K562 (cell line): Measurements from ENCODE around the gene HAUS3. TPM values are rescaled to one million over a fixed set of nuclear protein-coding genes. Genes with fewer than 3 reads are reported as not detected.

Source experiments
- ATAC-seq: fragments of 200-7000 bp; cut with Tn5 transposase; 3 replicates; pipeline ENCODE4 v1.9.1; 2020; ENCODE audit warnings: moderate library complexity
- BruUV-seq: library from RNA; stranded (reverse); fragments of 400-500 nt; replicated peaks from 2 replicates; lab custom pipeline; 2021; lab: Mats Ljungman, UMichigan
- CTCF ChIA-PET: fragments of 300-600 bp; formaldehyde crosslinking; extraction: SDS; loops from one replicate; lab custom pipeline; 2021; ENCODE audit warnings: low intra/inter-chr PET ratio; lab: Yijun Ruan, JAX
- POLR2A ChIA-PET: fragments of 300-600, 350-650 bp; sonication (Branson Sonifier 250); formaldehyde crosslinking; extraction: SDS; loops from one replicate; lab custom pipeline; 2021; ENCODE audit warnings: antibody characterized with exemption, inconsistent platforms; lab: Yijun Ruan, JAX
- DNase-seq, 4 experiments: peaks; one replicate each; pipeline versions ENCODE4 v3.0.0 to v3.0.0-alpha.2; 2011 to 2018; ENCODE audit warnings: low spot score in 3 of 4, mixed read lengths in 3 of 4; ENCODE audit errors: extremely low read depth in 1 of 4
- FAIRE-seq: peaks from 2 replicates; lab custom pipeline; 2011; peaks lifted over from hg19 to GRCh38; lab: Jason Lieb, UNC
- H2AFZ ChIP-seq: 2 replicates; pipeline ENCODE4 v1.6.0; 2011; ENCODE audit warnings: low read depth, low read length, control low read depth, inconsistent platforms
- H3K27ac ChIP-seq: fragments of 200-600 bp; 3 replicates; pipeline ENCODE4 v1.8.0; 2011; ENCODE audit warnings: low read depth, mild to moderate bottlenecking, control low read depth, inconsistent platforms, low read length, moderate library complexity, mixed read lengths; ENCODE audit errors: extremely low read depth
- H3K27me3 ChIP-seq, 2 experiments: fragments of 300-600 bp in 1 of 2; 2 replicates in 1 of 2; 3 replicates in 1 of 2; pipeline versions ENCODE4 v1.6.0 to v1.8.0; 2011; ENCODE audit warnings: inconsistent platforms in 2 of 2, low read length in 2 of 2, mild to moderate bottlenecking in 1 of 2, mixed read lengths in 1 of 2, moderate library complexity in 1 of 2; ENCODE audit not compliant: control insufficient read depth in 2 of 2, insufficient read depth in 2 of 2
- H3K36me3 ChIP-seq: fragments of 300-600 bp; 3 replicates; pipeline ENCODE4 v1.8.0; 2011; ENCODE audit warnings: mild to moderate bottlenecking, low read length, inconsistent platforms; ENCODE audit not compliant: control insufficient read depth, insufficient read depth
- H3K4me1 ChIP-seq, 2 experiments: fragments of 200-600 bp in 1 of 2; replicated peaks in 1 of 2; 2 replicates in 1 of 2; 3 replicates in 1 of 2; pipeline versions ENCODE4 v1.5.1 to v1.8.0; 2011; ENCODE audit warnings: inconsistent platforms in 2 of 2, low read length in 2 of 2, mild to moderate bottlenecking in 1 of 2, mixed read lengths in 1 of 2, moderate library complexity in 1 of 2; ENCODE audit not compliant: control insufficient read depth in 2 of 2, insufficient read depth in 2 of 2
- H3K4me2 ChIP-seq: 2 replicates; pipeline ENCODE4 v1.6.1; 2011; ENCODE audit warnings: low read length, control low read depth, inconsistent platforms, mixed read lengths; ENCODE audit not compliant: insufficient read depth
- H3K4me3 ChIP-seq: fragments of 200-600 bp; sonication (generic), shearing (Covaris generic); 2 replicates; pipeline ENCODE4 v1.5.1; 2016; ENCODE audit warnings: control low read depth, inconsistent platforms
- H3K79me2 ChIP-seq: fragments of 200-600 bp; 3 replicates; pipeline ENCODE4 v1.8.0; 2011; ENCODE audit warnings: low read length, inconsistent platforms; ENCODE audit not compliant: control insufficient read depth, insufficient read depth
- H3K9ac ChIP-seq, 2 experiments: 2 replicates each; pipeline versions ENCODE4 v1.6.0 to v1.6.1; 2011; ENCODE audit warnings: low read depth in 2 of 2, low read length in 2 of 2, control low read depth in 1 of 2, inconsistent platforms in 1 of 2, mild to moderate bottlenecking in 1 of 2, mixed read lengths in 1 of 2; ENCODE audit not compliant: insufficient read depth in 1 of 2
- H3K9me1 ChIP-seq: one replicate; pipeline ENCODE4 v1.6.0; 2011; ENCODE audit warnings: inconsistent platforms, mild to moderate bottlenecking, low read length, moderate library complexity; ENCODE audit not compliant: control insufficient read depth, insufficient read depth
- H3K9me3 ChIP-seq: replicated peaks from 2 replicates; pipeline ENCODE4 v1.5.1; 2011; ENCODE audit warnings: low read depth, low read length, inconsistent platforms; ENCODE audit not compliant: control insufficient read depth, insufficient read depth
- H4K20me1 ChIP-seq: replicated peaks from 2 replicates; pipeline ENCODE4 v1.6.1; 2011; ENCODE audit warnings: low read length, inconsistent platforms, mixed read lengths; ENCODE audit not compliant: control insufficient read depth, insufficient read depth
- FIP1L1 ChIP-seq: fragments of 200-400 bp; formaldehyde crosslinking; IDR thresholded peaks from 2 replicates; pipeline ENCODE4 v1.6.1; 2018; ENCODE audit warnings: mild to moderate bottlenecking, low read depth, low read length; ENCODE audit not compliant: poor library complexity, severe bottlenecking
- MAFF ChIP-seq: IDR thresholded peaks from 2 replicates; pipeline ENCODE4 v1.6.1; 2012; ENCODE audit warnings: low read length, improper control_type of control experiment
- MAX ChIP-seq: sonication (generic); formaldehyde crosslinking; IDR thresholded peaks from 2 replicates; pipeline ENCODE4 v1.9.0; 2022; ENCODE audit warnings: mild to moderate bottlenecking, missing genetic modification reagents
- NCOA4 ChIP-seq: fragments of 450-650 bp; IDR thresholded peaks from 2 replicates; pipeline ENCODE4 v1.6.1; 2018; ENCODE audit warnings: mild to moderate bottlenecking; ENCODE audit not compliant: partially characterized antibody
- SMAD1 ChIP-seq: fragments of 150-350 bp; IDR thresholded peaks from 2 replicates; pipeline ENCODE4 v1.6.1; 2014; ENCODE audit warnings: low read length, low read depth; ENCODE audit not compliant: partially characterized antibody
- ZNF717 ChIP-seq: fragments of 250-450 bp; sonication (Bioruptor Pico); IDR thresholded peaks from 2 replicates; pipeline ENCODE4 v1.5.0; 2021
- WGBS: fragments of 100-300 bp; shearing (Covaris generic); methylation state at CpG from one replicate; pipeline ENCODE4 v1.1.6; 2016; ENCODE audit warnings: low coverage, mixed read lengths; ENCODE audit not compliant: insufficient coverage; ENCODE audit errors: missing lambda C conversion rate; 5-methylcytosine and 5-hydroxymethylcytosine counted together
- in situ Hi-C: fragments of 300-500 bp; cut with MboI; formaldehyde crosslinking; loops from 4 replicates; pipeline ENCODE4 v1.15.0; 2018; ENCODE audit warnings: inconsistent platforms, mixed read lengths
- intact Hi-C: fragments of 100-400 bp; cut with micrococcal nuclease; formaldehyde crosslinking; loops from 2 replicates; pipeline ENCODE4 v1.14.2; 2022
- polyA plus RNA-seq, 8 experiments: library from polyadenylated mRNA; depleted of rRNA in 4 of 8; stranded (reverse) in 5 of 8; unstranded in 3 of 8; fragments of >200 nt; fragmentation: Nextera tagmentation in 2 of 8; fragmentation: Illumina TruSeq in 1 of 8; extraction: Ambion mirVana in 2 of 8; extraction: Trizol in 1 of 8; gene quantifications; 2 replicates each; pipeline versions ENCODE4 v1.2.1 to v1.2.3, GENCODE V29; 2011 to 2014; ENCODE audit warnings: inconsistent platforms in 1 of 8, missing spikeins in 1 of 8
- total RNA-seq, 7 experiments: library from RNA; depleted of rRNA in 6 of 7; stranded (reverse); fragments of >200 nt in 6 of 7; fragmentation: Illumina TruSeq in 2 of 7; extraction: Trizol in 2 of 7; gene quantifications; 2 replicates each; pipeline versions ENCODE4 v1.2.1 to v1.2.3, GENCODE V29; 2011 to 2021; ENCODE audit warnings: low replicate concordance in 1 of 7

Gene HAUS3
- total and polyA plus RNA-seq, 9 of the 15 experiments (the other 6 are each of a cell fraction or from before 2014, with no cell fraction given), result 8.9 to 25.7 (median 21.5) TPM

DNA sequence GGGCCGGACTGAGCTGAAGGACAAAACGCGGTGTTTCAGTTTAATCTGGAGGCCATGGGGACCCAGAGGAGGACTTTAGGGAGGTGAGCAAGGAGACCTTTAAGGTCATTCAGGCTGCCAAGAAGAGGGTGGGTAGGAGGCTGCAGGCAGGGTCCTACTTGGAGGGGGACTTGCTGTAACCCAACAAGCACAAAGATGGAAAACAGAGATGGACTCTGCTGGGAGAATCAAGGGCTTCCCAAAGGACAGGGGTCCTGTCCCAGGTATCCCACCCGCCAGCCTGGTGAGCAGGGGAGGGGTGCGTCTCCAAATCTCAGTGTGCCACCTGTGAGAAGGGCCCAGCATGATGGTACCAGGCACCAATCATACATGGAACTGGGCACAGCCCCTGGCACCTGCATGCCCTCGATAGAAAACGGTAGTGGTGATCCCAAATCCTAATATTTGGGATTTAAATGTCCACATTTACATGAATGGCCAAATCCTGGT is 3.9 kb upstream of the HAUS3 start (continued):
- TF ChIP-seq NCOA4, result no peak
- TF ChIP-seq MAFF, result no peak
- TF ChIP-seq FIP1L1, result no peak
- no peak for TF ChIP-seq SMAD1
- TF ChIP-seq, all 486 proteins: peak for 0

- CTCF ChIA-PET, result interaction anchor here (0.6 kb wide), 1 partner anchor 217 kb away, joined by 3 read pairs; no protein-coding TSS in a partner anchor
- no peak for FAIRE-seq
These were observed 3.3 kb upstream of the HAUS3 start for GRCh38 chr4:2245057-2245786.

More at GRCh38 chr4:2245057-2245786, 3.3 kb upstream of the HAUS3 start:
- ATAC-seq (no peak), DNase-seq (no peak)
- intact Hi-C loops (loop anchor here (10.0 kb wide), 1 partner anchor 170 kb away; the partner anchor contains the start of genes CFAP99 and ZFYVE28), in situ Hi-C loops (no loop called here)
- Histone ChIP-seq H4K20me1 (peaks cover 1% of the 10 kb centered on the region; the same call in 1 of the 2 replicates), H3K36me3 (peaks cover under 1% of the 10 kb centered on the region; the same call in 1 of the 3 replicates), H3K9me3 (no peaks in the 10 kb centered on the region), H3K79me2 (peaks cover 17% of the 10 kb centered on the region), H3K4me1 (peaks cover 7 to 68% of the 10 kb centered on the region in 2 experiments; a peak in 4 of 5 replicates), H3K27me3 (no peaks in the 10 kb centered on the region), H3K9me1 (no peaks in the 10 kb centered on the region), H3K27ac (0 out of 3 replicates have a peak overlapping the region, but pooled peaks have one; percentile 6), H3K4me3 (no peak overlapping the region), H3K4me2 (no peak overlapping the region), H3K9ac (peak overlapping the region in 1 of 2 experiments; percentile 81; a peak in 1 of 4 replicates), H2AFZ (peak overlapping the region; percentile 66)
- no TSS peak for BruUV-seq
- POLR2A ChIA-PET, result interaction anchor here (1.2 kb wide), 1 partner anchor 13 kb away, joined by 5 read pairs; no protein-coding TSS in a partner anchor
- peak; percentile 38 for TF ChIP-seq MAX
- no peak for TF ChIP-seq ZNF717 (CRISPR knock-in tag)
- WGBS, result 60% methylated on average over 7 of the region's 7 CpGs
